ENCODE results near the gene FBXL20.
"Not testable (repeated sequence)": the region's sequence is repeated elsewhere in the genome, so short reads cannot be mapped to it uniquely, and the experiment has no call there.

FBXL20 gene, protein sequence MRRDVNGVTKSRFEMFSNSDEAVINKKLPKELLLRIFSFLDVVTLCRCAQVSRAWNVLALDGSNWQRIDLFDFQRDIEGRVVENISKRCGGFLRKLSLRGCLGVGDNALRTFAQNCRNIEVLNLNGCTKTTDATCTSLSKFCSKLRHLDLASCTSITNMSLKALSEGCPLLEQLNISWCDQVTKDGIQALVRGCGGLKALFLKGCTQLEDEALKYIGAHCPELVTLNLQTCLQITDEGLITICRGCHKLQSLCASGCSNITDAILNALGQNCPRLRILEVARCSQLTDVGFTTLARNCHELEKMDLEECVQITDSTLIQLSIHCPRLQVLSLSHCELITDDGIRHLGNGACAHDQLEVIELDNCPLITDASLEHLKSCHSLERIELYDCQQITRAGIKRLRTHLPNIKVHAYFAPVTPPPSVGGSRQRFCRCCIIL

GRCh38 chr17:39401412-39402243, at the start of gene FBXL20:
Gene FBXL20 (minus strand): TSS chr17:39401626. CDS start chr17:39401402, 224 bp downstream.
- DNase-seq: peak; percentile 95

GRCh38 chr17:39450847-39451581, 49.6 kb upstream of the FBXL20 start, which contains the start of gene MED1:
Gene MED1 (minus strand): TSS chr17:39451263. CDS start chr17:39451062, 201 bp downstream.
- DNase-seq: peak; percentile 84

- no peak for DNase-seq
Measured at GRCh38 chr17:39450051-39450450, 48.6 kb upstream of the FBXL20 start.

- no peak for DNase-seq
Measured at GRCh38 chr17:39447561-39447960, 46.1 kb upstream of the FBXL20 start.

DNA sequence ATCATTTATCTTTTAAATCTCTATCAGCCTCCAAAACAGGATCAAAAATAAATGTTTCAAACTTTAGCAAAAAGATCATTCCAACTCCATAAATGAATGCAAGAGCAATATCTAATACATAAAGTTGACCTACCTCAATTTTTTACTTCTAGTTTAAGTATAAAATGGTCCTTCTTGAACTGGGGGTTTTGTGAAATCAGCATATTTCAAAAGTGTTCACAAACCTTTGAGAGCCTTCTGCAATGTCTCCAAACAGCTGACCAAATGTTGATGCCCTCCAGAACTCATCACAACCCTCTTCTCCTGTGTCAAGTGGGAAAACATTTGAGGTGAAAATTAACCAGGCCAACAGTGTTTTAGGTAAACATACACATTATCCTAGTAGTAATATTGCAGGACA, 41.9 kb upstream of the FBXL20 start:
- DNase-seq: no peak

DNA sequence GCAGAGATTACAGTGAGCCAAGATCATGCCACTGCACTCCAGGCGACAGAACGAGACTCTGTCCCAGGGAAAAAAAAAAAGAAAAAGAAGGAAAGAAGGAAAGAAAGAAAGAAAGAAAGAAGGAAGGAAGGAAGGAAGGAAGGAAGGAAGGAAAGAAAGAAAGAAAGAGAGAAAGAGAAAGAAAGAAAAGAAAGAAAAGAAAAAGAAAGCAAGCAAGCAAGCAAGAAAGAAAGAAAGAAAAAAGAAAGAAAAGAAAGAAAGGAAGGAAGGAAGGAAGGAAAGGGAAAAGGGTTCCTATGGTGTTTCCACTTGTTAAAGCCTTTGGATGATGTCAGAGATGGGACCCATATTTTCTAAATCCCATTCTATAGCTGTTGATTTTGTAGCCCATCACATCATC, 38.4 kb upstream of the FBXL20 start:
- DNase-seq: not testable (repeated sequence)

DNA sequence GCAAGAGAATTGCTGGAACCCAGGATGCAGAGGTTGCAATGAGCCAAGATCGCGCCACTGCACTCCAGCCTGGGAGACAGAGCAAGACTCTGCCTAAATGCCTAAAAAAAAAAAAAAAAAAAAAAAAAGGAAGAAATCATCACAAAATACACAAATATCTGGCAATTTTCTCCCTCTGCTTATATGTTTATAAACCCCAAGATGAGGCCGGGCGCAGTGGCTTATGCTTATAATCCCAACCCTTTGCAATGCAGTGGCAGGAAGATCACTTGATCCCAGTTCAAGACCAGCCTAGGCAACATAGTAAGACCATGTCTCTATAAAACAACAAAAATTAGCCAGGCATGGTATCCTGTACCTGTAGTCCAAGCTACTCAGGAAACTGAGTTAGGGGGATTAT, 28.2 kb upstream of the FBXL20 start:
- DNase-seq: no peak

DNA sequence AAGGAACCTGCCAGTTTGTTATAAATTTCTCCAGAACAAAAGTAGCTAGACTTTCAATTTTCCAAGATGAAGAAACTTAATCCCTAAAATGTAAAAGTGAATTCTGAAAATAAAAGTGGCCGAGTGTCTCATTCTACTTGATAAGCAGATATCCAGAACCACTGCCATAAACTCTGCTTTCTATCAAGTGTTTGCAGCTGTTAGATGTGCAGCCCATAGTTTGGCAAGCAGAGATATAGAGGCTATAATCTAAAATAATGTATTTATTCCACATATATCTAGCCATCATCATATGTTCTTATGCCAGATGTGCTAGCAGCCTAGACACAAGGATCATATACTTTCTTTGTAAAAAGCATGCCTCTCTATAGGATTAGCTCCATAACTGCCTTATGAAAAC, 14.7 kb upstream of the FBXL20 start:
- DNase-seq: no peak

GRCh38 chr17:39410279-39410678, 8.9 kb upstream of the FBXL20 start:
- no peak for DNase-seq

DNA sequence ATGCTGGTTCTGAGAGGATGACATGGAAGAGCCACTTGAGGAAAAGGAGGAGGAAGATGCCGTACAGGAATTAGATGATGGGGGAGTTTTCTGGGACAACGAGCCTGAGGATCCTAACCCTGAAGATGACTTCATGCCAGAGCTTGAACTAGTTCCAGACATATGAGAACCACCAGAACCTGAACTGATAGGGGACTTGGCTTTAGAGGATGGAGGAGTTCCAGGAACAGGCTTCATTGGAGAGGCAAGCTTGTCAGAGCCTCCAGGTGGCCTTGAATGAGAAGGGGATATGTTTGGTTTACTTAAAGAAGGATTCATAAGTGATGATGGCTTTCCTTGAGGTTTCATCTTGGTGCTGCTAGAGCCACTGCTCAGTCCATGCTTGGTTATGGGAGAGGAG, 6.9 kb upstream of the FBXL20 start:
- no peak for DNase-seq

DNA sequence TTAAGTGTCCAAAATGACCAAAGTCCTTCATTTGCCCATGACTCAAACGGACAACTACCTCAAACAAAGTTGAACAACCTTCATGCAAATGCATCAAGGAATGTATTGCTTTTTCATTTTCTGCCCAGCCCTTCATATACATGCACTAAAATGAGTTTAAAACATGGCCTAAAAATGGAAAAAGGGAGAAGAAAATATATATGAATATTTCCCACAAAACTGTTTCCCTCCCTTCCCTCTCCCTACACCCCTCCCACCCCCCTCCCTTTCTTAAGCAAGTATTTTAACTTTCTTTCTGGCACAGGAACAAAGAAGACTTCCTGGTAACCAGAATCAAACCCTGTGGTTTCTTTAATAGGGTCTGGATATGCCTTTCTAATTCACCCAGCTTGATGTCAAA, 5.5 kb upstream of the FBXL20 start:
- no peak for DNase-seq

- DNase-seq: no peak
Measured at GRCh38 chr17:39405436-39405835, 4.0 kb upstream of the FBXL20 start.

DNA sequence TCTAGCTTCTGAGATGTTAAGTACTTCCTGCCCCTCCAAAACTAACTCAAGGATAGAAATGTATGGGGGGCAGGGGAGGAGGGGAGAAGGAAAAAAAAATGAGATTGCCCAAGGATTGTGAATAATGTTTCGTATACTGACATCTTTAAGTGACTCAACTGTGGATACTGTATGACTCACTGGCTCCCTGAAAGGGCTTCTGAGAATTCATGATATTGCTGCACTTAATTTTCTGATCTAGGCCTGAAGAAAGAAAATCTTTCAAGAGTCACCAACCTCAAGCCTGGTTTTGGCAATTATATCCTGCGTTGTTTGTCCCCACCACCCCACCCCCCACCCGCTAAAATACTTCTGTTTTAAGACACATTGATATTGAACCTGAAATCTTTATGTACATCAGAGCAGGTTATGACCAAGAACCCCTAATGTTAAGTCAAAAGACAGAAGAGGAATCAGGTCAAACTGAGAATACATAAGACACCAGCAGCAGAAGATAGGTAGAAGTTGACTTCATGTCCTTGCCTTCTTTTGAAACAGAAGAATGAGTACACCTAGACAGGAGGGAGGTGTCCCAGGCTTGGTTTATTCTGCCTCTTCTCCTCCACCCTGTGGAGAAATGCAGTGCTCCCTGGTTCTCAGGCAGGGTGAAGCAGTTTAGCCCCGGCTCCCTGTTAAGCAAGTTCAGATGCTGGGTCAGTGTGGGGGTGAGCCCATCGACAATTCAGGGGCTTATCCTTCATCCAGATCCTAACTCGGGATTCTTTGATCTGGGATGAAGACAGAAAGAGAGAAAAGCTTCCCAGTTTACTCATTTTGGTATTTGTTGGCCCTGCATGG, 3.3 kb upstream of the FBXL20 start:
- no peak for DNase-seq

DNA sequence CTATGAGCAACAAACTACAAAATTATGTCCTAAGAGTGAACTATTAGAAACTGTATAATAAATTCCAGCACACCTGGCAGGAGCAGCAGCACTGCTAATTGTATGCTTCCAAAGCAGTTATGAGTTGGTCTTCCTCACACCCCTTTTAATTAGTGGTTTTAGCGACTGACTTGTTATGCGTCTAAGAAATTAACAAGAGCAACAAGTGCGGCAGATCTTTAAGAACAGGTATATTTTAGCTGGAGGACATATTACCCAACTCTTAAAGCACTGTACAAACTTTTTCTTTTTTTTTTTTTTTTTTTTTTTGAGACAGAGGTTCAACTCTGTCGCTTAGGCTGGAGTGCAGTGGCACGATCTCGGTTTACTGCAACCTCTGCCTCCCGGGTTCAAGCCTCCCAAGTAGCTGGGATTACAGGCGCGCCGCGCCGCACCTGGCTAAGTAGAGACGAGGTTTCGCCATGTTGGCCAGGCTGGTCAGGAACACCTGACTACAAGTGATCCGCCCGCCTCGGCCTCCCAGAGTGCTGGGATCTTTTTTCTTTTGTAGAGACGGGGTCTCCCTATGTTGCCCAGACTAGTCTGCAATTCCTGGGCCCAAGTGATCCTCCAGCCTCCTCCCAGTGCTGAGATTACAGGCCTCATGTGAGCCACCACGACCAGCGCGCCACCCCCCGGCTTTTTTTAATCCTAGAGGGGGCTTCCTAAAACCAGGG, 1.6 kb upstream of the FBXL20 start:
- no peak for DNase-seq

DNA sequence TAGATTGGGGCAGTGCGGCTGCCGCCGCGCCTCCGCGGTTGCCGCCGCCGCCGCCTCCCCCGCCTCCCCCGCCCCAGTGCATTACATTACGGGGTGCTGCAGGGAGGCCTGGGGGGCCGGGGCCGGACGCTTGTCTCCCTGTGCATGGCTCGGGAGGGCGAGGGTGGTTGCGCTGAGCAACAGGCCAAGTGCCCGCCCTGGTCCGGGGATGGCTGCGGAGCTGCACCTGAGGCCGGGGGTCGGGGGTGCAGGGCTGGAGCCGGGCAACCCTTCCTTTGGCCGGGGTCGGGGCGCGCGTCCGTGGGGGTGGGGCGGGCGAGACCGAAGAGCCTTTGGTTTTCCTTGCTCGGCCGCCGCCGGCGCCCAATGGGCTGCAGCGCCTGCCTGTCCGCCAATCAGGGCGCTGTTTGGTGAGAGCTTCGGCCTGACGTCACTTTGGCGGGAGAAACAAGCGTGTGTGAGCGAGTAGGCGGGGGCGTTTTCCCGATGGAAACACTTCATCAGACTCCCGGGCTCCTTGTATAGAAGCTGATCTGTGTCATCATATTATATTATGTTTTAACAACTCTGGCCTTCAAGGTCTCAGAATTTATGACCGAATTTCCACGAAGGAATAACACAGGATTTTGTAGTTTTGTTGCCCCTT, 941 bp upstream of the FBXL20 start:
- peak; percentile 82 for DNase-seq

DNA sequence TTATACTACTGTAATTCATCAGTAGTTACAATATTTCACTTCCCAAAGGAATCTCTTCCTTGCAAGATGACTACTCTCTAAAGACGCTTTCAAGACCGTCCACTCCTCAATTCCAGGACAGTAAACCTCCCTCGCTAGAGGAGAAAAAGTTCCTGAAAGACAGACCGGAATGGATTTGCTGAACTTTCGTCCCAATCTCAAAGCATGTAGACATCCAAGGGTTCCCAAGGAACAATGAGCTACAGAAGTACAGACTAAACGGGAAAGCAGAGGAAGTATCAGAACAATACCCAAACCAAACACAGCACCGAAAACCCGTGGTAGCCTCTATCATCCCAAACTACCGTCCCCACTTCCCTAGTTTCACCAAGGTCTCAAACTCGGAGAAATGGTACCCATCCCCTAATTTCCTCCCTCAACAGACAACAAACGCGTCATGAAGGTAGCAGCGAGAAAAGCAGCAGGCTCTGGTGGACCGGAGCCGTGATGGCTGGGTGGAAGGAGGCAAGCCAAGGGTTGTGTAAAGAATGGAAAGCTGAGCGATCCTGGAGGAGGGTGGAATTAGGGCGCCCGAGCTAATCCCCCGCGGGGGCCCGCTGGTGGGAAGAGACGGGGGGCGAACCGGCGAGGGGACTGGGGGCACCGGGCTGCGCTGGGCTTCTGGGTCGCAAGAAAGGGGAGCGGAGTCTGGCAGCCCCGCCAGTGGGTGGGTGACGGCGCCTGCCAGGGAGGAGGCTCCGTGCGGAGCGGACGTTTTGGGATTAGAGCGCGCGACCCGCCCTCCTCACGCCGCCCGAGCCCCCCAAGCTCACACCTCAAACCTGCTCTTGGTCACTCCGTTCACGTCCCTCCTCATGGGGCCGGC, 647 bp downstream of the FBXL20 start:
- peak; percentile 20 for DNase-seq

DNA sequence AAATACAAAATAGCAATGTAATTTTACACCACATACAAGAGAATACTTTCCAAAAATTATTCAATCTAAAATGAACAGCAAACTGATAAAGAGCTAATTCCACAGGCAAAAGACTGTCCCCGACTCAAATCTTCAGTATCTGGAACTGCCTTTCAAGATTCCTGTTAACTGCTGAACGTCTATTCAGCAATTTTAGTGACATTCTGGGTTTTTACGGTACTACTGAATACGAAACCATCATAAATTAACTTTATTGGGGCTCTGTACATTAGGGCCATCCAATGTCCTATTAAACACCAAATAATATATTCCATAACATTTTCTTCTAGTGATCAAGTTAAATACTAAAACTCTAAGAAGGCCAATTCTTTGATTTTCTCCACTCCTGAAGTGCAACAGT, 1.6 kb downstream of the FBXL20 start:
- DNase-seq: no peak

GRCh38 chr17:39393736-39394135, 7.7 kb downstream of the FBXL20 start:
- no peak for DNase-seq

DNA sequence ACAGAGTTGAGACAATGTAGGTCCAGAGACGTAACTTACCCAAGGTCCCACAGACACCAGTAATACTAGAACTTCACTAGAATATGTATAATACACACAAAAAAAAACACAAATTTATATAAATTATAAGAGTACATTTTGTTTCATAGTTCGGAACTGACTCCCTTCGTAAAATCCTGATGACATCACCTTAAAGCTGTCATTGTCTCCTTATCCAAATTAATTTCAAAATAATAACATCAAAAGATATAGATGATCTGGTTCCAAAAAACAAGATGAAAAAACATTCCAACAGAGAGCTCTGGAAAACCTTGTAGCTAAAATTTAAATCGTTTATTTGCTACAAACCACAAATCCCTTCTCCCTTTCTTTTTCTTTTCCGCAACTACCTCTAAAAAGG, 10.0 kb downstream of the FBXL20 start:
- DNase-seq: no peak

GRCh38 chr17:39385040-39385439, 16.4 kb downstream of the FBXL20 start:
- DNase-seq: no peak
